Hematopoietic multipotent progenitor cell treated with erythropoietin and hydrocortisone succinate and interleukin-3 and kit ligand, for 15 days (in vitro differentiated cells): ENCODE results near the gene COL7A1.

Experiments used
- DNase-seq: peaks from one replicate; pipeline ENCODE4 v3.0.0-alpha.2; 2015; ENCODE audit warnings: low spot score

Gene COL7A1

GRCh38 chr3:48591886-48592518 lies 3.1 kb downstream of the COL7A1 start:
- no peak for DNase-seq

GRCh38 chr3:48591436-48591835 lies 3.7 kb downstream of the COL7A1 start:
- DNase-seq, result no peak

- no peak for DNase-seq
Measured at GRCh38 chr3:48588230-48588629, 6.9 kb downstream of the COL7A1 start.

- DNase-seq, result no peak
Measured at GRCh38 chr3:48587686-48588085, 7.4 kb downstream of the COL7A1 start.

- DNase-seq, result no peak
Measured at GRCh38 chr3:48585411-48585810, 9.7 kb downstream of the COL7A1 start.

GRCh38 chr3:48584836-48585235 lies 10.3 kb downstream of the COL7A1 start:
- no peak for DNase-seq

- DNase-seq, result no peak
Measured at GRCh38 chr3:48581621-48582481, 13.3 kb downstream of the COL7A1 start.

GRCh38 chr3:48576647-48577046 lies 18.5 kb downstream of the COL7A1 start:
- DNase-seq, result no peak

- no peak for DNase-seq
Measured at GRCh38 chr3:48575366-48575765, 19.8 kb downstream of the COL7A1 start.

- no peak for DNase-seq
Measured at GRCh38 chr3:48573973-48574585, 21.1 kb downstream of the COL7A1 start.

- DNase-seq, result no peak
Measured at GRCh38 chr3:48572517-48572916, 22.6 kb downstream of the COL7A1 start.

GRCh38 chr3:48571938-48572337 lies 23.2 kb downstream of the COL7A1 start:
- no peak for DNase-seq

- no peak for DNase-seq
Measured at GRCh38 chr3:48569808-48570450, 25.2 kb downstream of the COL7A1 start.

- no peak for DNase-seq
Measured at GRCh38 chr3:48569400-48569799, 25.7 kb downstream of the COL7A1 start.

GRCh38 chr3:48568476-48568875 lies 26.7 kb downstream of the COL7A1 start:
- DNase-seq, result no peak

- no peak for DNase-seq
Measured at GRCh38 chr3:48567500-48567899, 27.6 kb downstream of the COL7A1 start.

GRCh38 chr3:48567090-48567489 lies 28.0 kb downstream of the COL7A1 start:
- DNase-seq, result no peak

- no peak for DNase-seq
Measured at GRCh38 chr3:48566401-48566760, 28.7 kb downstream of the COL7A1 start.

- no peak for DNase-seq
Measured at GRCh38 chr3:48565591-48566400, 29.3 kb downstream of the COL7A1 start.

GRCh38 chr3:48565186-48565585 lies 29.9 kb downstream of the COL7A1 start:
- DNase-seq, result no peak

- DNase-seq, result no peak
Measured at GRCh38 chr3:48564667-48565066, 30.5 kb downstream of the COL7A1 start.

- DNase-seq, result no peak
Measured at GRCh38 chr3:48564022-48564421, 31.1 kb downstream of the COL7A1 start.
